KMS-11 (cell line): ENCODE data around the gene SLC16A7.

Experiments
- H2AFZ ChIP-seq: fragments of 200-600 bp; sonication (generic); 2 replicates; pipeline ENCODE4 v1.6.1; 2016; ENCODE audit warnings: antibody characterized with exemption, mixed run types, low read depth
- H3K27ac ChIP-seq: fragments of 200-600 bp; sonication (generic); 2 replicates; pipeline ENCODE4 v1.6.1; 2016; ENCODE audit warnings: mild to moderate bottlenecking, mixed run types
- H3K27me3 ChIP-seq: fragments of 200-600 bp; sonication (generic); 2 replicates; pipeline ENCODE4 v1.6.1; 2017; ENCODE audit warnings: mild to moderate bottlenecking, low read depth, mixed run types, moderate library complexity; ENCODE audit not compliant: insufficient read depth
- H3K36me3 ChIP-seq: fragments of 200-600 bp; sonication (generic); 2 replicates; pipeline ENCODE4 v1.6.1; 2017; ENCODE audit warnings: mild to moderate bottlenecking, mixed run types; ENCODE audit not compliant: insufficient read depth
- H3K4me1 ChIP-seq: fragments of 200-600 bp; sonication (generic); 2 replicates; pipeline ENCODE4 v1.6.1; 2016; ENCODE audit warnings: mild to moderate bottlenecking, low read depth, mixed run types; ENCODE audit not compliant: poor library complexity, severe bottlenecking
- H3K4me2 ChIP-seq: fragments of 200-600 bp; sonication (generic); 2 replicates; pipeline ENCODE4 v1.7.0; 2016; ENCODE audit warnings: mild to moderate bottlenecking, mixed run types
- H3K4me3 ChIP-seq: fragments of 200-600 bp; sonication (generic); IDR thresholded peaks from 2 replicates; pipeline ENCODE4 v1.6.1; 2017; ENCODE audit warnings: low read depth, low read length, mixed read lengths; ENCODE audit not compliant: insufficient read depth
- H3K79me2 ChIP-seq: fragments of 200-600 bp; sonication (generic); 2 replicates; pipeline ENCODE4 v1.6.1; 2016; ENCODE audit warnings: low read depth, mixed run types; ENCODE audit not compliant: insufficient read depth
- H3K9ac ChIP-seq: fragments of 200-600 bp; sonication (generic); 2 replicates; pipeline ENCODE4 v1.6.1; 2016; ENCODE audit warnings: mild to moderate bottlenecking, mixed run types
- H4K20me1 ChIP-seq: fragments of 200-600 bp; sonication (generic); 2 replicates; pipeline ENCODE4 v1.6.1; 2016; ENCODE audit warnings: mild to moderate bottlenecking, mixed run types; ENCODE audit not compliant: insufficient read depth
- TF ChIP-seq, protein P1 (sequence below): fragments of 200-600 bp; sonication (generic); conservative IDR thresholded peaks from 2 replicates; pipeline ENCODE4 v1.6.1; 2017; ENCODE audit warnings: low read depth, mild to moderate bottlenecking, antibody characterized with exemption, low read length, moderate library complexity, mixed read lengths

SLC16A7 gene, protein sequence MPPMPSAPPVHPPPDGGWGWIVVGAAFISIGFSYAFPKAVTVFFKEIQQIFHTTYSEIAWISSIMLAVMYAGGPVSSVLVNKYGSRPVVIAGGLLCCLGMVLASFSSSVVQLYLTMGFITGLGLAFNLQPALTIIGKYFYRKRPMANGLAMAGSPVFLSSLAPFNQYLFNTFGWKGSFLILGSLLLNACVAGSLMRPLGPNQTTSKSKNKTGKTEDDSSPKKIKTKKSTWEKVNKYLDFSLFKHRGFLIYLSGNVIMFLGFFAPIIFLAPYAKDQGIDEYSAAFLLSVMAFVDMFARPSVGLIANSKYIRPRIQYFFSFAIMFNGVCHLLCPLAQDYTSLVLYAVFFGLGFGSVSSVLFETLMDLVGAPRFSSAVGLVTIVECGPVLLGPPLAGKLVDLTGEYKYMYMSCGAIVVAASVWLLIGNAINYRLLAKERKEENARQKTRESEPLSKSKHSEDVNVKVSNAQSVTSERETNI

DNA sequence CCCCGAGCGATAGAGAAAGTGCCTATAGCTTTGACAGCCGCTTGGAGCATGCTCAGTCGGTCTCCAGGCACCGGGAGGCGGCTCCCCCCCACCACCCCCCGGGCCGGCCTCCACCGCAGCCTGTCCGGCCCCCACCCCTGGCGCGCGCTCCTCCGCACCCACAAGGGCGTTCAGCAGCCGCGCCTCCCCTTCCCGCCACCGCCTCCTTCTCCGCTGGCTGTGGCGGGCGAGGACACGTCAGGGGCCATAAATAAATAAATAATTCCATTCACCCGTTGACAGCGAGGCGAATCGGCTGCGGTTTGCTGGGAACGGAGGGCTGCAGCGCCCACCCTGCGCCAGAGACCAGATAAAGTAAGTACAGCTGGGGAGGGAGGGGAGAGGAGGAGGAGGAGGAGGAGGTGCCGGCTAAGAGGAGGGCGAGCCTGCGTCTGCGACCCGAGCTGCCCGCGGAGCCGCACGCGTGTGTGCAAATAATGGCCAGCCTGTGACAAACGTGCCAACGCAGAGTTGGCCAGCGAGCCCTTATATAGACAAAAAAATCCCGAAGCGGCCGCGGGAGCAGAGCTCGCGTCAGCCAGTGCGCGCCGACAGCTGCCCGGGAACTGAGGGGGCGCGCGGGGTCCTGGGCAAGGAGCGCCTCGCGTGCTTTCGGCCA is at the start of gene SLC16A7:
Gene SLC16A7 (plus strand): TSS at position 147 of the 658 bp plus-strand sequence. CDS start 108,773 bp downstream, outside the sequence.
- H3K4me1 ChIP-seq: peaks cover 21% of the 10 kb centered on the region
- TF ChIP-seq, protein P1, sequence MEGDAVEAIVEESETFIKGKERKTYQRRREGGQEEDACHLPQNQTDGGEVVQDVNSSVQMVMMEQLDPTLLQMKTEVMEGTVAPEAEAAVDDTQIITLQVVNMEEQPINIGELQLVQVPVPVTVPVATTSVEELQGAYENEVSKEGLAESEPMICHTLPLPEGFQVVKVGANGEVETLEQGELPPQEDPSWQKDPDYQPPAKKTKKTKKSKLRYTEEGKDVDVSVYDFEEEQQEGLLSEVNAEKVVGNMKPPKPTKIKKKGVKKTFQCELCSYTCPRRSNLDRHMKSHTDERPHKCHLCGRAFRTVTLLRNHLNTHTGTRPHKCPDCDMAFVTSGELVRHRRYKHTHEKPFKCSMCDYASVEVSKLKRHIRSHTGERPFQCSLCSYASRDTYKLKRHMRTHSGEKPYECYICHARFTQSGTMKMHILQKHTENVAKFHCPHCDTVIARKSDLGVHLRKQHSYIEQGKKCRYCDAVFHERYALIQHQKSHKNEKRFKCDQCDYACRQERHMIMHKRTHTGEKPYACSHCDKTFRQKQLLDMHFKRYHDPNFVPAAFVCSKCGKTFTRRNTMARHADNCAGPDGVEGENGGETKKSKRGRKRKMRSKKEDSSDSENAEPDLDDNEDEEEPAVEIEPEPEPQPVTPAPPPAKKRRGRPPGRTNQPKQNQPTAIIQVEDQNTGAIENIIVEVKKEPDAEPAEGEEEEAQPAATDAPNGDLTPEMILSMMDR: no peak
- H3K36me3 ChIP-seq: no peaks in the 10 kb centered on the region
- peak within 1 kb of the TSS; percentile 81 for H3K4me2 ChIP-seq
- H3K27ac ChIP-seq: peak within 1 kb of the TSS; percentile 36
- peak within 1 kb of the TSS; percentile 93 for H2AFZ ChIP-seq
- no peaks in the 10 kb centered on the region for H3K27me3 ChIP-seq
- H4K20me1 ChIP-seq: no peaks in the 10 kb centered on the region
- H3K79me2 ChIP-seq: no peaks in the 10 kb centered on the region
- H3K4me3 ChIP-seq: peak within 1 kb of the TSS; percentile 46
- H3K9ac ChIP-seq: peak within 1 kb of the TSS; percentile 71

DNA sequence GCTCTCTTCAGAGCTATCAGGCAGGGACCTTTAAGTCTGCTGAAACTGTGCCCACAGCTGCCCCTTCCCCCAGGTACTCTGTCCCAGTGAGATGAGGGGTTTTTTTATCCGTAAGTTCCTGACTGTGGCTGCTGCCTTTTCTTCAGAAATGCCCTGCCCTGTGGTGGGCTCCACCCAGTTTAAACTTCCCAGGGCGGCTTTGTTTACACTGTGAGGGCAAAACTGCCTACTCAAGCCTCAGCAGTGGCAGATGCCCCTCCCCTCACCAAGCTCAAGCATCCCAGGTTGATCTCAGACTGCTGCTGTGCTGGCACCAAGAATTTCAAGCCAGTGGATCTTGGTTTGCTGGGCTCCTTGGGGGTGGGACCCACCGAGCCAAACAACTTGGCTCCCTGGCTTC is 46.9 kb upstream of the SLC16A7 start:
- no peaks in the 10 kb centered on the region for H3K36me3 ChIP-seq
- H3K27ac ChIP-seq: no peak overlapping the region
- H3K27me3 ChIP-seq: no peaks in the 10 kb centered on the region
- H2AFZ ChIP-seq: no peak overlapping the region
- no peaks in the 10 kb centered on the region for H3K4me1 ChIP-seq
- TF ChIP-seq, protein P1: no peak
- no peak overlapping the region for H3K9ac ChIP-seq
- no peak overlapping the region for H3K4me2 ChIP-seq
- H3K79me2 ChIP-seq: no peaks in the 10 kb centered on the region
- H3K4me3 ChIP-seq: no peak overlapping the region
- H4K20me1 ChIP-seq: no peaks in the 10 kb centered on the region

DNA sequence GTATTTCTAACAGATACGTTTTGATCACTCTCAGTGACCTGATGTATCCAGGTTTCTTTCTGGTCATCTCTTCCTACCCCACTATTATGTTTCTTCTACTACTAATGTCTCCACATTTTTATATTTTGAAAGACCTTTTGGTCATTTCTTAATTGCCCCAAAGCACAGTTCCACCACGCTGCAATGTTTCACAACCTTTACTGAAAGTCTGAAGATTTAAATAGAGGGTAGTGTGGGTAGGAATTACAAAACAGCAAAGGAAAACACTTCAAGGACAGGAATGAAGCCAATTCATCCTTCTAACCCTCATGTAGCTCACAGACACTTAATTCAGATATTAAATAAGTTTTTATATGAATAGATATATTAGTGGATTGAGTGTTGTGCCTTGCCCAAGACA is 36.1 kb upstream of the SLC16A7 start:
- TF ChIP-seq, protein P1: no peak

DNA sequence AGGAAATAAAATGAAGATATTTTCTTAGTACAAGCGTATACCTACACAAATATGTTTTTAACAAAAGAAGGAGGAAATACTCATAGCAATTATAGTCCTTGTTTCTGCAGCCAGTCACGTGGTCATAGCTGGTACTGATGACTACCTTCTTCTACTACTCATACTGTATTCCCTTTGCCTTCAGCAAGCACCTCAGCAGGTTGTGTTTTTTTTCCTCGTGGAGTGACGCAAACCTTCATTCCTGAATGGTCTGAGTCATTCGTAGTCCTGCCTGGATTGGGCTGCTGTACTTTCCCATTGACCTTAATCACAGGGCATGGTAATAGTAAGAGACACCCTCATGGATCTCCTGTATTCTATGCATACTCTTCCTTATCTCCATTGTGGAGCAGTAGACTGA is 25.7 kb upstream of the SLC16A7 start:
- Histone ChIP-seq H3K4me1 (no peaks in the 10 kb centered on the region), H3K4me2 (no peak overlapping the region), H3K27ac (no peak overlapping the region)

More for the DNA sequence above, 36.1 kb upstream of the SLC16A7 start:
- Histone ChIP-seq H3K79me2 (no peaks in the 10 kb centered on the region), H3K9ac (no peak overlapping the region), H3K36me3 (no peaks in the 10 kb centered on the region), H2AFZ (no peak overlapping the region), H3K27me3 (no peaks in the 10 kb centered on the region), H3K4me3 (no peak overlapping the region), H3K4me1 (no peaks in the 10 kb centered on the region), H3K4me2 (no peak overlapping the region), H4K20me1 (no peaks in the 10 kb centered on the region), H3K27ac (no peak overlapping the region)

More for the DNA sequence above, 25.7 kb upstream of the SLC16A7 start:
- H3K27me3 ChIP-seq: no peaks in the 10 kb centered on the region
- no peaks in the 10 kb centered on the region for H3K79me2 ChIP-seq
- no peaks in the 10 kb centered on the region for H4K20me1 ChIP-seq
- no peaks in the 10 kb centered on the region for H3K36me3 ChIP-seq
- no peak overlapping the region for H3K4me3 ChIP-seq
- TF ChIP-seq, protein P1: no peak
- no peak overlapping the region for H3K9ac ChIP-seq
- no peak overlapping the region for H2AFZ ChIP-seq
